A673 (cell line): ENCODE measurements around the gene NIM1K.

Source experiments
- EZH2 ChIP-seq: fragments of 200-600 bp; sonication (generic); IDR thresholded peaks from 2 replicates; pipeline ENCODE4 v1.6.1; 2017; ENCODE audit warnings: borderline replicate concordance, low read depth, mild to moderate bottlenecking, mixed read lengths, antibody characterized with exemption, low read length; ENCODE audit not compliant: poor library complexity, severe bottlenecking
- TF ChIP-seq, protein P1 (sequence below): fragments of 300-800, 200-600 bp; sonication (generic); conservative IDR thresholded peaks from 2 replicates; pipeline ENCODE4 v1.5.1; 2017; ENCODE audit warnings: low read depth, mild to moderate bottlenecking, antibody characterized with exemption, low read length, moderate library complexity, mixed read lengths

DNA sequence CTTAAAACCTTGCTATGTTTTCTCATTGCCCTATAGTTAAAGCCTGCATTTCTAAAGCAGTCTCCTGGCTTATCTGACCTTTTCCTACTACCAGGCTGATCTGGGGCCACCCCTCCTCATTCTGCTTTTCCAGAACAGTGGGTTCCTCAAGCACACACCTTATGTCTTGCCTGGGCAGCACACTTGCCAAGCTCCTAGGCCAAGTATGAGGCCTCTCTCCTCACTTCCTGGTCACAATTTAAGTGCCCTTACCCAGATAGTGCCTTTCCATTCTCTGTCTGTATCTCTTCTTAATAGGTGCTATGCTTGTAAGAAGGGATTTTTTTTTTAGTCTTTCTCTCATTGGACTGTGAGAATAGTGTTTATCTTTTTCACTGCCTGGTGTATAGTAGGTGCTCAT is 81.5 kb downstream of the NIM1K start:
- TF ChIP-seq, protein P1, sequence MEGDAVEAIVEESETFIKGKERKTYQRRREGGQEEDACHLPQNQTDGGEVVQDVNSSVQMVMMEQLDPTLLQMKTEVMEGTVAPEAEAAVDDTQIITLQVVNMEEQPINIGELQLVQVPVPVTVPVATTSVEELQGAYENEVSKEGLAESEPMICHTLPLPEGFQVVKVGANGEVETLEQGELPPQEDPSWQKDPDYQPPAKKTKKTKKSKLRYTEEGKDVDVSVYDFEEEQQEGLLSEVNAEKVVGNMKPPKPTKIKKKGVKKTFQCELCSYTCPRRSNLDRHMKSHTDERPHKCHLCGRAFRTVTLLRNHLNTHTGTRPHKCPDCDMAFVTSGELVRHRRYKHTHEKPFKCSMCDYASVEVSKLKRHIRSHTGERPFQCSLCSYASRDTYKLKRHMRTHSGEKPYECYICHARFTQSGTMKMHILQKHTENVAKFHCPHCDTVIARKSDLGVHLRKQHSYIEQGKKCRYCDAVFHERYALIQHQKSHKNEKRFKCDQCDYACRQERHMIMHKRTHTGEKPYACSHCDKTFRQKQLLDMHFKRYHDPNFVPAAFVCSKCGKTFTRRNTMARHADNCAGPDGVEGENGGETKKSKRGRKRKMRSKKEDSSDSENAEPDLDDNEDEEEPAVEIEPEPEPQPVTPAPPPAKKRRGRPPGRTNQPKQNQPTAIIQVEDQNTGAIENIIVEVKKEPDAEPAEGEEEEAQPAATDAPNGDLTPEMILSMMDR, result no peak
- TF ChIP-seq EZH2, result no peak
